GM23338 (cell line): Measurements from ENCODE around the gene COL4A6. TPM values are rescaled to one million over a fixed set of nuclear protein-coding genes. Genes with fewer than 3 reads are reported as not detected.

Experiments
- ATAC-seq: fragments of 200-7000 bp; cut with Tn5 transposase; 3 replicates; pipeline ENCODE4 v1.9.1; 2020
- DNase-seq: peaks from one replicate; pipeline ENCODE4 v3.0.0-alpha.2; 2015; ENCODE audit warnings: low spot score
- H2AFZ ChIP-seq: fragments of 200-600 bp; sonication (generic); 2 replicates; pipeline ENCODE4 v1.8.0; 2016; ENCODE audit warnings: antibody characterized with exemption, mild to moderate bottlenecking, moderate library complexity
- H3F3A ChIP-seq: fragments of 200-600 bp; sonication (generic); replicated peaks from 2 replicates; pipeline ENCODE4 v1.8.0; 2017; ENCODE audit warnings: antibody characterized with exemption, mixed run types, low read depth
- H3K27ac ChIP-seq: fragments of 200-600 bp; sonication (generic); 2 replicates; pipeline ENCODE4 v1.6.1; 2016; ENCODE audit warnings: low read depth
- H3K27me3 ChIP-seq: fragments of 200-600 bp; sonication (generic); 2 replicates; pipeline ENCODE4 v1.8.0; 2016; ENCODE audit warnings: mild to moderate bottlenecking, mixed run types, moderate library complexity; ENCODE audit not compliant: insufficient read depth
- H3K36me3 ChIP-seq: fragments of 200-600 bp; sonication (generic); 2 replicates; pipeline ENCODE4 v1.8.0; 2016; ENCODE audit warnings: mild to moderate bottlenecking; ENCODE audit not compliant: insufficient read depth
- H3K4me1 ChIP-seq: fragments of 200-600 bp; sonication (generic); 2 replicates; pipeline ENCODE4 v1.8.0; 2016; ENCODE audit warnings: mild to moderate bottlenecking, moderate library complexity; ENCODE audit not compliant: insufficient read depth
- H3K4me2 ChIP-seq: fragments of 200-600 bp; sonication (generic); 2 replicates; pipeline ENCODE4 v1.7.1; 2017; ENCODE audit warnings: mixed run types
- H3K4me3 ChIP-seq: fragments of 200-600 bp; sonication (generic); 2 replicates; pipeline ENCODE4 v1.6.1; 2016; ENCODE audit warnings: mixed run types
- H3K79me2 ChIP-seq: fragments of 200-600 bp; sonication (generic); replicated peaks from 2 replicates; pipeline ENCODE4 v1.8.0; 2017; ENCODE audit warnings: mild to moderate bottlenecking; ENCODE audit not compliant: insufficient read depth
- H3K9me2 ChIP-seq: fragments of 200-600 bp; sonication (generic); 2 replicates; pipeline ENCODE4 v1.8.0; 2017; ENCODE audit not compliant: insufficient read depth
- H4K20me1 ChIP-seq: fragments of 200-600 bp; sonication (generic); replicated peaks from 2 replicates; pipeline ENCODE4 v1.8.0; 2017; ENCODE audit warnings: mild to moderate bottlenecking; ENCODE audit not compliant: insufficient read depth
- H3K27ac Mint-ChIP-seq: 2 replicates; pipeline ENCODE4 v1.8.0; 2020; ENCODE audit warnings: inconsistent platforms, mild to moderate bottlenecking, moderate library complexity, mixed read lengths
- H3K27me3 Mint-ChIP-seq: 3 replicates; pipeline ENCODE4 v1.8.0; 2022; ENCODE audit warnings: low read depth, mild to moderate bottlenecking, moderate library complexity, mixed read lengths, inconsistent platforms; ENCODE audit not compliant: insufficient read depth, poor library complexity
- H3K36me3 Mint-ChIP-seq: 3 replicates; pipeline ENCODE4 v1.8.0; 2021; ENCODE audit warnings: low read depth, mild to moderate bottlenecking, inconsistent platforms, moderate library complexity, mixed read lengths
- H3K4me1 Mint-ChIP-seq: 3 replicates; pipeline ENCODE4 v1.8.0; 2020; ENCODE audit warnings: mild to moderate bottlenecking, inconsistent platforms, mixed read lengths
- H3K4me3 Mint-ChIP-seq: 3 replicates; pipeline ENCODE4 v1.8.0; 2021; ENCODE audit warnings: moderate library complexity, mild to moderate bottlenecking, inconsistent platforms, mixed read lengths
- H3K9me3 Mint-ChIP-seq: 3 replicates; pipeline ENCODE4 v1.8.0; 2020; ENCODE audit warnings: moderate library complexity, mild to moderate bottlenecking, inconsistent platforms, mixed read lengths
- CREB1 ChIP-seq: fragments of 250-450 bp; sonication (Bioruptor Pico); IDR thresholded peaks from 2 replicates; pipeline ENCODE4 v1.5.0; 2020; ENCODE audit warnings: low read depth, mild to moderate bottlenecking, moderate library complexity
- EZH2 ChIP-seq: fragments of 200-600 bp; sonication (generic); IDR thresholded peaks from one replicate; pipeline ENCODE4 v1.8.0; 2017; ENCODE audit warnings: antibody characterized with exemption, mild to moderate bottlenecking, low read depth; ENCODE audit not compliant: unreplicated experiment
- EZH2phosphoT487 ChIP-seq: fragments of 200-600 bp; sonication (generic); IDR thresholded peaks from one replicate; pipeline ENCODE4 v1.8.1; 2018; ENCODE audit warnings: antibody characterized with exemption; ENCODE audit not compliant: unreplicated experiment
- JUNB ChIP-seq: IDR thresholded peaks from one replicate; pipeline ENCODE4 v1.6.1; 2016; ENCODE audit warnings: antibody characterized with exemption; ENCODE audit not compliant: unreplicated experiment
- NANOG ChIP-seq: IDR thresholded peaks from 2 replicates; pipeline ENCODE4 v1.6.1; 2016; ENCODE audit warnings: antibody characterized with exemption, borderline replicate concordance
- POLR2AphosphoS5 ChIP-seq: IDR thresholded peaks from 2 replicates; pipeline ENCODE4 v1.6.1; 2016; ENCODE audit warnings: antibody characterized with exemption, low read depth
- STAT1 ChIP-seq: IDR thresholded peaks from one replicate; pipeline ENCODE4 v1.6.1; 2016; ENCODE audit warnings: antibody characterized with exemption; ENCODE audit not compliant: unreplicated experiment
- ZNF114 ChIP-seq: fragments of 250-450 bp; sonication (Bioruptor Pico); IDR thresholded peaks from 2 replicates; pipeline ENCODE4 v1.5.0; 2020; ENCODE audit warnings: mild to moderate bottlenecking, moderate library complexity
- ZNF331 ChIP-seq: fragments of 250-450 bp; sonication (Bioruptor Pico); IDR thresholded peaks from 2 replicates; pipeline ENCODE4 v1.5.0; 2020; ENCODE audit warnings: low read depth, mild to moderate bottlenecking, moderate library complexity
- polyA plus RNA-seq: library from polyadenylated mRNA; unstranded; fragments of >200 nt; fragmentation: Nextera tagmentation; extraction: Ambion mirVana; gene quantifications from 2 replicates; pipeline ENCODE4 v1.2.1, GENCODE V29; 2016
- total RNA-seq: library from RNA; depleted of rRNA; stranded (reverse); fragments of >200 nt; shearing (Covaris generic); gene quantifications from 2 replicates; pipeline ENCODE4 v1.2.3, GENCODE V29; 2014
- TF ChIP-seq, protein P1 (sequence below): fragments of 250-450 bp; sonication (Bioruptor Pico); IDR thresholded peaks from 2 replicates; pipeline ENCODE4 v1.5.0; 2020; ENCODE audit warnings: mild to moderate bottlenecking, moderate library complexity
- TF ChIP-seq, protein P2 (sequence below): IDR thresholded peaks from 2 replicates; pipeline ENCODE4 v1.6.1; 2016; ENCODE audit warnings: antibody characterized with exemption

Gene COL4A6
- total and polyA plus RNA-seq, 2 experiments from 2014 or later: 4.1 to 15.2 TPM

DNA sequence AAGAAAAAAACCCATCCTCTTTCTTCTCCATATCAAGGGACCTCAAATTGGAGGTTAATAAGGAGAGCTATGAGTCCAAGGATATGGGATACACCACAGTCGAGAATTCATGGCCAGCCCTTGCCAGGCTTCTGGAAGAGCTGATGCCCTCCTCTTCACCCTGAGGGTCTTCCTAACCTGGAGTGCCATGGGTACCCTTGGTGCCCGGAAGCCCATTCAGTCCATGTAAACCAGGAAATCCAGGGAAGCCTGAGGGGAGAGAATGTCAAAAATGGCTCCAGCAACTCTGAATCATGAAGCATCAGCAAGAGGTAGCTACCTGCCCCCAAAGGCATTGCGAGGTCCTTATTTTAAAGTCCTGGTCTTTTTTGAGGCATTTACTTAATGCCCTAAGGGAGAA, 268.5 kb downstream of the COL4A6 start:
- ATAC-seq: no peak
- Histone ChIP-seq H3K27me3 (no peaks in the 10 kb centered on the region), H3K79me2 (no peaks in the 10 kb centered on the region), H4K20me1 (no peaks in the 10 kb centered on the region), H3K9me2 (no peaks in the 10 kb centered on the region), H3K4me3 (no peak overlapping the region), H3K4me2 (no peak overlapping the region), H3K4me1 (no peaks in the 10 kb centered on the region), H3K36me3 (no peaks in the 10 kb centered on the region), H3F3A (no peaks in the 10 kb centered on the region), H3K27ac (no peak overlapping the region), H2AFZ (no peak overlapping the region)
- H3K36me3 Mint-ChIP-seq: peaks cover 3% of the 10 kb centered on the region; the same call in 1 of the 3 replicates
- no peak overlapping the region for H3K27ac Mint-ChIP-seq
- H3K9me3 Mint-ChIP-seq: no peaks in the 10 kb centered on the region
- no peaks in the 10 kb centered on the region for H3K4me1 Mint-ChIP-seq
- H3K4me3 Mint-ChIP-seq: no peak overlapping the region
- TF ChIP-seq ZNF331 (CRISPR knock-in tag) (no peak), STAT1 (no peak), EZH2phosphoT487 (no peak), NANOG (no peak), JUNB (no peak), CREB1 (no peak), ZNF114 (no peak), POLR2AphosphoS5 (no peak), EZH2 (no peak)
- TF ChIP-seq, protein P1, sequence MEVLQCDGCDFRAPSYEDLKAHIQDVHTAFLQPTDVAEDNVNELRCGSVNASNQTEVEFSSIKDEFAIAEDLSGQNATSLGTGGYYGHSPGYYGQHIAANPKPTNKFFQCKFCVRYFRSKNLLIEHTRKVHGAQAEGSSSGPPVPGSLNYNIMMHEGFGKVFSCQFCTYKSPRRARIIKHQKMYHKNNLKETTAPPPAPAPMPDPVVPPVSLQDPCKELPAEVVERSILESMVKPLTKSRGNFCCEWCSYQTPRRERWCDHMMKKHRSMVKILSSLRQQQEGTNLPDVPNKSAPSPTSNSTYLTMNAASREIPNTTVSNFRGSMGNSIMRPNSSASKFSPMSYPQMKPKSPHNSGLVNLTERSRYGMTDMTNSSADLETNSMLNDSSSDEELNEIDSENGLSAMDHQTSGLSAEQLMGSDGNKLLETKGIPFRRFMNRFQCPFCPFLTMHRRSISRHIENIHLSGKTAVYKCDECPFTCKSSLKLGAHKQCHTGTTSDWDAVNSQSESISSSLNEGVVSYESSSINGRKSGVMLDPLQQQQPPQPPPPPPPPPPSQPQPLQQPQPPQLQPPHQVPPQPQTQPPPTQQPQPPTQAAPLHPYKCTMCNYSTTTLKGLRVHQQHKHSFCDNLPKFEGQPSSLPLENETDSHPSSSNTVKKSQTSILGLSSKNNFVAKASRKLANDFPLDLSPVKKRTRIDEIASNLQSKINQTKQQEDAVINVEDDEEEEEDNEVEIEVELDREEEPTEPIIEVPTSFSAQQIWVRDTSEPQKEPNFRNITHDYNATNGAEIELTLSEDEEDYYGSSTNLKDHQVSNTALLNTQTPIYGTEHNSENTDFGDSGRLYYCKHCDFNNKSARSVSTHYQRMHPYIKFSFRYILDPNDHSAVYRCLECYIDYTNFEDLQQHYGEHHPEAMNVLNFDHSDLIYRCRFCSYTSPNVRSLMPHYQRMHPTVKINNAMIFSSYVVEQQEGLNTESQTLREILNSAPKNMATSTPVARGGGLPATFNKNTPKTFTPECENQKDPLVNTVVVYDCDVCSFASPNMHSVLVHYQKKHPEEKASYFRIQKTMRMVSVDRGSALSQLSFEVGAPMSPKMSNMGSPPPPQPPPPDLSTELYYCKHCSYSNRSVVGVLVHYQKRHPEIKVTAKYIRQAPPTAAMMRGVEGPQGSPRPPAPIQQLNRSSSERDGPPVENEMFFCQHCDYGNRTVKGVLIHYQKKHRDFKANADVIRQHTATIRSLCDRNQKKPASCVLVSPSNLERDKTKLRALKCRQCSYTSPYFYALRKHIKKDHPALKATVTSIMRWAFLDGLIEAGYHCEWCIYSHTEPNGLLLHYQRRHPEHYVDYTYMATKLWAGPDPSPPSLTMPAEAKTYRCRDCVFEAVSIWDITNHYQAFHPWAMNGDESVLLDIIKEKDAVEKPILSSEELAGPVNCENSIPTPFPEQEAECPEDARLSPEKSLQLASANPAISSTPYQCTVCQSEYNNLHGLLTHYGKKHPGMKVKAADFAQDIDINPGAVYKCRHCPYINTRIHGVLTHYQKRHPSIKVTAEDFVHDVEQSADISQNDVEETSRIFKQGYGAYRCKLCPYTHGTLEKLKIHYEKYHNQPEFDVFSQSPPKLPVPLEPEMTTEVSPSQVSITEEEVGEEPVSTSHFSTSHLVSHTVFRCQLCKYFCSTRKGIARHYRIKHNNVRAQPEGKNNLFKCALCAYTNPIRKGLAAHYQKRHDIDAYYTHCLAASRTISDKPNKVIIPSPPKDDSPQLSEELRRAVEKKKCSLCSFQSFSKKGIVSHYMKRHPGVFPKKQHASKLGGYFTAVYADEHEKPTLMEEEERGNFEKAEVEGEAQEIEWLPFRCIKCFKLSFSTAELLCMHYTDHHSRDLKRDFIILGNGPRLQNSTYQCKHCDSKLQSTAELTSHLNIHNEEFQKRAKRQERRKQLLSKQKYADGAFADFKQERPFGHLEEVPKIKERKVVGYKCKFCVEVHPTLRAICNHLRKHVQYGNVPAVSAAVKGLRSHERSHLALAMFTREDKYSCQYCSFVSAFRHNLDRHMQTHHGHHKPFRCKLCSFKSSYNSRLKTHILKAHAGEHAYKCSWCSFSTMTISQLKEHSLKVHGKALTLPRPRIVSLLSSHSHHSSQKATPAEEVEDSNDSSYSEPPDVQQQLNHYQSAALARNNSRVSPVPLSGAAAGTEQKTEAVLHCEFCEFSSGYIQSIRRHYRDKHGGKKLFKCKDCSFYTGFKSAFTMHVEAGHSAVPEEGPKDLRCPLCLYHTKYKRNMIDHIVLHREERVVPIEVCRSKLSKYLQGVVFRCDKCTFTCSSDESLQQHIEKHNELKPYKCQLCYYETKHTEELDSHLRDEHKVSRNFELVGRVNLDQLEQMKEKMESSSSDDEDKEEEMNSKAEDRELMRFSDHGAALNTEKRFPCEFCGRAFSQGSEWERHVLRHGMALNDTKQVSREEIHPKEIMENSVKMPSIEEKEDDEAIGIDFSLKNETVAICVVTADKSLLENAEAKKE: no peak
- TF ChIP-seq, protein P2, sequence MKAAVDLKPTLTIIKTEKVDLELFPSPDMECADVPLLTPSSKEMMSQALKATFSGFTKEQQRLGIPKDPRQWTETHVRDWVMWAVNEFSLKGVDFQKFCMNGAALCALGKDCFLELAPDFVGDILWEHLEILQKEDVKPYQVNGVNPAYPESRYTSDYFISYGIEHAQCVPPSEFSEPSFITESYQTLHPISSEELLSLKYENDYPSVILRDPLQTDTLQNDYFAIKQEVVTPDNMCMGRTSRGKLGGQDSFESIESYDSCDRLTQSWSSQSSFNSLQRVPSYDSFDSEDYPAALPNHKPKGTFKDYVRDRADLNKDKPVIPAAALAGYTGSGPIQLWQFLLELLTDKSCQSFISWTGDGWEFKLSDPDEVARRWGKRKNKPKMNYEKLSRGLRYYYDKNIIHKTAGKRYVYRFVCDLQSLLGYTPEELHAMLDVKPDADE: no peak
- no peak for DNase-seq
- no peaks in the 10 kb centered on the region for H3K27me3 Mint-ChIP-seq
